ENCODE measurements around the gene LGALS14.

DNA sequence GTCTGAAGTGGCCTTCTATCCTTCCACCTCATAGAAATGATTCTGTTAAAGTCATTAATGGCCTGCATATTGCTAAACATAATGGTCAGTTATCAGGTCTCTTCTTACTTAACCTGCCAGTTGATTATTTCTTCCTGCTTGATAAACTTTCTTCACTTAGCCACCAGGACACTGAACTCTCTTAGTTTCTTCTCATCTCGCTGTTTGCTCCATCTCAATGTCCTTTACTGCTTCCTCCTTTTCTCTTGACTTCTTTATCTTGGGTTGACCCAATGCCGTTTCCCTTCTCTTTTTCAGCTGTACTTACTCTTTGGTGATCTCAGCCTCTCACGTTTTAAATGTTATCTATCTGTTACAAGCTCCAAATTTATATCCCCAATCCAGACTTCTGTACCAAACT is 50.7 kb downstream of the LGALS14 start:
- TF ChIP-seq EZH2 (IDR thresholded peaks at IDR 0.05; ENCODE audit: low read length, unreplicated experiment) (no peak), CTCF (conservative IDR thresholded peaks at IDR 0.05; ENCODE audit: low read depth, low read length) (no peak), EZH2phosphoT487 (IDR thresholded peaks at IDR 0.05; ENCODE audit: borderline replicate concordance, low read length) (no peak)

Measured in PC-3 (cell line).